HFFc6 (cell line): ENCODE measurements around the gene IL17D. TPM values are rescaled to one million over a fixed set of nuclear protein-coding genes. Genes with fewer than 3 reads are reported as not detected.

ENCODE experiments used
- DNase-seq: peaks from one replicate; pipeline ENCODE4 v3.0.0-alpha.2; 2018
- H3K27ac Mint-ChIP-seq: 2 replicates; pipeline ENCODE4 v1.8.0; 2020; ENCODE audit warnings: mild to moderate bottlenecking, mixed read lengths
- H3K27me3 Mint-ChIP-seq: 2 replicates; pipeline ENCODE4 v1.8.0; 2021; ENCODE audit warnings: mild to moderate bottlenecking, moderate library complexity, mixed read lengths; ENCODE audit not compliant: insufficient read depth
- H3K36me3 Mint-ChIP-seq: 2 replicates; pipeline ENCODE4 v1.8.0; 2021; ENCODE audit warnings: low read depth, mixed read lengths
- H3K4me1 Mint-ChIP-seq: 2 replicates; pipeline ENCODE4 v1.8.0; 2020; ENCODE audit warnings: low read depth, mixed read lengths
- H3K4me3 Mint-ChIP-seq: 2 replicates; pipeline ENCODE4 v1.8.0; 2020; ENCODE audit warnings: mild to moderate bottlenecking, moderate library complexity, mixed read lengths
- H3K9me3 Mint-ChIP-seq: 2 replicates; pipeline ENCODE4 v1.8.0; 2020; ENCODE audit warnings: mild to moderate bottlenecking, mixed read lengths
- total RNA-seq, 6 experiments: library from RNA; stranded (reverse); fragmentation: NEBNext Ultra II Directional; extraction: Animal tissue kit (Norgen Biotek cat#: 25700); gene quantifications; 2 replicates in 1 of 6; 3 replicates in 5 of 6; pipeline ENCODE4 v1.2.3, GENCODE V29; 2021
- TF ChIP-seq, protein P1 (sequence below): fragments of 200-600 bp; sonication (generic); IDR thresholded peaks from 2 replicates; pipeline ENCODE4 v1.5.0; 2021; ENCODE audit warnings: antibody characterized with exemption, mild to moderate bottlenecking

IL17D gene
- total RNA-seq, 6 experiments from 2014 or later = 0.28 to 0.99 (median 0.61) TPM

DNA sequence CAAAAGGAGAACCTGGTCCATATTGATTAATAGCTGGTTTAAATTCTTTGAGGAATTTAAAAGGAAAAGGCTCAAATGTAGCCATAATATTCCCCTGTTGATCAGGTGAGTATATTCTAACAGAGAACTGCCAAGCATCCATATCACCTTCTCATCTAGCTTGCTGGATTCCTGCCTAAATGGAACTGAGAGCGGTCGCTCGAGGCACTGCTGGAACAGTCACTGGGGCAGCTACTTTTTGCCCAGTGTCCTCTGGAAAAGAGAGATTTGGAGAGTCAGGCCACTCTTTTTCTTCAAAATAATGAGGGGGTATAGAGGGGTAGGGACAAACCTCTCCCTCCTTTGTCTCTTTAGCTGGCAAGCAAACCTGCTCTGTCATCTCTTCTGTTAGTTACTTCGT is 19.5 kb upstream of the IL17D start:
- TF ChIP-seq, protein P1, sequence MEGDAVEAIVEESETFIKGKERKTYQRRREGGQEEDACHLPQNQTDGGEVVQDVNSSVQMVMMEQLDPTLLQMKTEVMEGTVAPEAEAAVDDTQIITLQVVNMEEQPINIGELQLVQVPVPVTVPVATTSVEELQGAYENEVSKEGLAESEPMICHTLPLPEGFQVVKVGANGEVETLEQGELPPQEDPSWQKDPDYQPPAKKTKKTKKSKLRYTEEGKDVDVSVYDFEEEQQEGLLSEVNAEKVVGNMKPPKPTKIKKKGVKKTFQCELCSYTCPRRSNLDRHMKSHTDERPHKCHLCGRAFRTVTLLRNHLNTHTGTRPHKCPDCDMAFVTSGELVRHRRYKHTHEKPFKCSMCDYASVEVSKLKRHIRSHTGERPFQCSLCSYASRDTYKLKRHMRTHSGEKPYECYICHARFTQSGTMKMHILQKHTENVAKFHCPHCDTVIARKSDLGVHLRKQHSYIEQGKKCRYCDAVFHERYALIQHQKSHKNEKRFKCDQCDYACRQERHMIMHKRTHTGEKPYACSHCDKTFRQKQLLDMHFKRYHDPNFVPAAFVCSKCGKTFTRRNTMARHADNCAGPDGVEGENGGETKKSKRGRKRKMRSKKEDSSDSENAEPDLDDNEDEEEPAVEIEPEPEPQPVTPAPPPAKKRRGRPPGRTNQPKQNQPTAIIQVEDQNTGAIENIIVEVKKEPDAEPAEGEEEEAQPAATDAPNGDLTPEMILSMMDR = no peak
- Mint-ChIP-seq H3K27ac (no peak overlapping the region), H3K36me3 (no peaks in the 10 kb centered on the region)

DNA sequence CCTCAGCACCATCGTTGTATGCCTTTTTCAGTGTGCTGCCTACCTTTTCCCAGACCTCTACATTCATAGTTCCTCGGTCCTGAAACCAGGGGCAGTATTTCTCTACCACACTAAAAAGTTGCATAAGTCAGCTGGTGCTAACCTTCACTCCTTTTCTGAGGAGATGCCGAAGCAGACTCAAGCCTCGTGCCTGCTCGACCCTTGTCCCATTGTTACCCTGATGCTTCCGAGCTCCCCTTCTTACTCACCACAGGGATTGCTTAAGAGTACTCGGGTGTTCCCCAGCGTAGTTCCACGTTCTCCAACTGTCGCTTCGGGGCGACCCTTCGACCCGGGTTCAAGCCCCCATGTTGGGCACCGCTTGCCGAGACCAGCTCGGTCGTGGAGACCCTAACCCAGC is 19.0 kb upstream of the IL17D start:
- H3K4me1 Mint-ChIP-seq = peaks cover 32% of the 10 kb centered on the region
- H3K36me3 Mint-ChIP-seq = no peaks in the 10 kb centered on the region
- H3K27ac Mint-ChIP-seq = no peak overlapping the region
- H3K4me3 Mint-ChIP-seq = no peak overlapping the region
- no peaks in the 10 kb centered on the region for H3K9me3 Mint-ChIP-seq
- TF ChIP-seq, protein P1 = no peak
- peaks cover 2% of the 10 kb centered on the region for H3K27me3 Mint-ChIP-seq
- DNase-seq = no peak

More for the DNA sequence above, 19.5 kb upstream of the IL17D start:
- H3K9me3 Mint-ChIP-seq = no peaks in the 10 kb centered on the region
- no peak overlapping the region for H3K4me3 Mint-ChIP-seq
- peaks cover 32% of the 10 kb centered on the region for H3K4me1 Mint-ChIP-seq
- H3K27me3 Mint-ChIP-seq = peaks cover 2% of the 10 kb centered on the region
- no peak for DNase-seq

DNA sequence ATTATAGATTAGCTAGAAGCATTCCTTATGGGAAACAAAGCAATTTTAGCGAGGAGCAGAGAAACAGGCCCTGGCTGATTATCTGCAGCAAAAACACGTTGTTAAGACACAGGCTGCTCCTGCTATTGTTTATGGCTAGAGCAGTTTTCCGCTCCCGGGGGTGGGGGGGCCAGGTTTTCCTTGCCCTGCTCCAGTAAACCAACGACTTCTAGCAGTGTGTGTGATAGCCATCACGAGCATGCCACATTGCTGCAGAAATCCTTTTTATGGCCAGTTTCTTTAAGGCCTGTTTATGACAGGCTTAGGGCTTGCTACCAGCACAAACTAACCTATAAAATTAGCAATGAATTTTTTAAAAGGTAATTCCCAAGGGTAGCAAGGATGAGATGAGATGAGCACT is 18.4 kb upstream of the IL17D start:
- DNase-seq = no peak
- Mint-ChIP-seq H3K4me3 (no peak overlapping the region), H3K27ac (no peak overlapping the region), H3K4me1 (peaks cover 32% of the 10 kb centered on the region), H3K9me3 (no peaks in the 10 kb centered on the region), H3K27me3 (peaks cover 2% of the 10 kb centered on the region), H3K36me3 (no peaks in the 10 kb centered on the region)
- TF ChIP-seq, protein P1 = no peak

DNA sequence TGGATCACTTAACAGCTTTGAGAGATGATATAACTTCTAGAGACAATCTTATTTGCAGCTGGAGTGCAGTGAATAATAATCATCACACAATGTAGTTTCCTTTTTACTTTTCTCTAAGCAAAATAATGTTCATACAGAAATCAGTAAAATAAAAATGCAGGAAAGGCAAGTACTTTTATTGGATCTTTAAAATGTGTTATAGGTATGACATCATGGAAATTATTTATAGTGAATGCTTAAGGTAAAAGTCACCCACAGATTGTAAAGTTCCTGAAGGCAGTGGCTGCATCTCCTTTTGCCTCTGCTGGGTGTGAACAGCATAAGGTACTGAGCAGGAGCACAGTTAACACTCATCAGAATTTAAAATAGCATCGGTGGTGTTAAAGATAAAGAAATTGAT is 17.3 kb upstream of the IL17D start:
- Mint-ChIP-seq H3K27me3 (no peaks in the 10 kb centered on the region; the same call in 1 of the 2 replicates), H3K4me3 (no peak overlapping the region), H3K36me3 (no peaks in the 10 kb centered on the region), H3K9me3 (no peaks in the 10 kb centered on the region), H3K4me1 (peaks cover 26% of the 10 kb centered on the region), H3K27ac (no peak overlapping the region)
- TF ChIP-seq, protein P1 = no peak
- no peak for DNase-seq

DNA sequence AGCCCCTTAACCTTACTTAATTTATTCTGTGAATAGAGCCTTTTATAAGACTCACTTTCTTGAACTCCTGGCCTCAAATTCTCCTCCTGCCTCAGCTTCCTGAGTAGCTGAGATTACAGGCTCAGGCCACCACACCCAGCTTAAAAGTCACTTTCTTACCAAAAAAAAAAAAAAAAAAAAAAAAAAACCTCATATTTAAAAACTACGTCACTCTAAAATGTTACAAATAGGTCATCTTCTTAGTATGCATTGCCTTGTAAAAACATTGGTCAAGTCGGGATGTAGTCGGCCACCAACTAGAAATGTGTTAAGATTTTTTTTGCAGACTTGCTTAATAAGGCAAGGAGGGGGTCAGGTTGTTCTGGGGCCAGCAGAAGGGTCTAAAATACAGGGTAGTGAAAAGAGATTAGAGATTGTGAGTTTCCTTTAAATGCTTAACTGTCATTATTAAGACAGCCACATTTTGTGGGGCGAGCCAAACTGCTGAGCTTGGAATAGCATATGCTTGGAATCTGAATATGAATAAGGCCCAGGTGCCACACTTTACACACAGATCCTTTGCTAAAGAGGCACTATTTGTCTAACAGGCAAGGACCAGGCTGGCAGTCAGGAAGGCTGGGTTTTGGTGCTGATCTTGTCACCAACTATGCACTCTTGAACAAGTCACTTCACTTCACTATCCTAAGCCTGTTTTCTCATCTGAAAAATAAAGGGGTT is 16.5 kb upstream of the IL17D start:
- TF ChIP-seq, protein P1 = no peak
- Mint-ChIP-seq H3K4me3 (no peak overlapping the region), H3K27ac (no peak overlapping the region), H3K27me3 (no peaks in the 10 kb centered on the region; the same call in 1 of the 2 replicates), H3K36me3 (no peaks in the 10 kb centered on the region), H3K9me3 (no peaks in the 10 kb centered on the region), H3K4me1 (peaks cover 17% of the 10 kb centered on the region)
- DNase-seq = no peak
